Caco-2 (cell line): ENCODE data around the gene SV2B. TPM values are rescaled to one million over a fixed set of nuclear protein-coding genes. Genes with fewer than 3 reads are reported as not detected.

Experiments
- BruUV-seq: library from RNA; stranded (reverse); fragments of 400-500 nt; replicated peaks from 2 replicates; lab custom pipeline; 2021; lab: Mats Ljungman, UMichigan
- CTCF ChIA-PET: fragments of 300-600 bp; sonication (Branson Sonifier 250); formaldehyde crosslinking; loops from one replicate; lab custom pipeline; 2022; ENCODE audit warnings: antibody characterized with exemption; lab: Charles Lee
- POLR2A ChIA-PET: fragments of 300-600 bp; sonication (Branson Sonifier 250); formaldehyde crosslinking; loops from one replicate; lab custom pipeline; 2022; ENCODE audit warnings: antibody characterized with exemption; lab: Charles Lee
- DNase-seq, 2 experiments: peaks; one replicate each; pipeline versions ENCODE4 v3.0.0 to v3.0.0-alpha.2; 2020 to 2022
- H3K27me3 ChIP-seq: replicated peaks from 2 replicates; pipeline ENCODE4 v1.6.0; 2011; ENCODE audit warnings: low read length; ENCODE audit not compliant: control insufficient read depth, insufficient read depth
- H3K36me3 ChIP-seq: 2 replicates; pipeline ENCODE4 v1.5.1; 2011; ENCODE audit warnings: low read length; ENCODE audit not compliant: control insufficient read depth, insufficient read depth
- H3K4me1 ChIP-seq: fragments of 250-450 bp; sonication (Bioruptor Pico); 2 replicates; pipeline ENCODE4 v1.5.1; 2020; ENCODE audit warnings: mild to moderate bottlenecking
- H3K4me3 ChIP-seq: 2 replicates; pipeline ENCODE4 v1.5.1; 2011; ENCODE audit warnings: low read depth, mild to moderate bottlenecking, control low read depth, low read length
- H3K9me3 ChIP-seq: fragments of 250-450 bp; sonication (Bioruptor Pico); 2 replicates; pipeline ENCODE4 v1.5.1; 2020; ENCODE audit warnings: mild to moderate bottlenecking, moderate library complexity
- H3K27ac Mint-ChIP-seq: one replicate; pipeline ENCODE4 v1.8.0; 2022; ENCODE audit warnings: mixed read lengths; ENCODE audit not compliant: unreplicated experiment
- H3K27me3 Mint-ChIP-seq: one replicate; pipeline ENCODE4 v1.8.0; 2022; ENCODE audit warnings: mixed read lengths; ENCODE audit not compliant: insufficient read depth, unreplicated experiment
- H3K36me3 Mint-ChIP-seq: one replicate; pipeline ENCODE4 v1.8.0; 2022; ENCODE audit warnings: mild to moderate bottlenecking, mixed read lengths; ENCODE audit not compliant: insufficient read depth, unreplicated experiment
- H3K4me1 Mint-ChIP-seq: one replicate; pipeline ENCODE4 v1.8.0; 2022; ENCODE audit warnings: low read depth, mixed read lengths; ENCODE audit not compliant: unreplicated experiment
- H3K4me3 Mint-ChIP-seq: one replicate; pipeline ENCODE4 v1.8.0; 2022; ENCODE audit warnings: mild to moderate bottlenecking, moderate library complexity, mixed read lengths; ENCODE audit not compliant: unreplicated experiment
- H3K9me3 Mint-ChIP-seq: one replicate; pipeline ENCODE4 v1.8.0; 2022; ENCODE audit warnings: mixed read lengths; ENCODE audit not compliant: unreplicated experiment
- intact Hi-C: fragments of 100-400 bp; cut with micrococcal nuclease; formaldehyde crosslinking; loops from one replicate; pipeline ENCODE4 v1.10.0; 2022; ENCODE audit not compliant: unreplicated experiment
- total RNA-seq: library from RNA; stranded (reverse); gene quantifications from 2 replicates; pipeline ENCODE4 v1.2.3, GENCODE V29; 2022
- TF ChIP-seq, protein P1 (sequence below), 2 experiments: fragments of 200-600 bp in 1 of 2; IDR thresholded peaks; 1 replicate in 1 of 2; 2 replicates in 1 of 2; pipeline versions ENCODE4 v1.5.1 to v1.8.0; 2011 to 2022; ENCODE audit warnings: antibody characterized with exemption in 1 of 2, control low read depth in 1 of 2, inconsistent platforms in 1 of 2, low read depth in 1 of 2, low read length in 1 of 2, mild to moderate bottlenecking in 1 of 2, moderate library complexity in 1 of 2; ENCODE audit not compliant: insufficient read depth in 1 of 2, severe bottlenecking in 1 of 2, unreplicated experiment in 1 of 2

The SV2B gene
- total RNA-seq, 1 experiment from 2014 or later = not detected

DNA sequence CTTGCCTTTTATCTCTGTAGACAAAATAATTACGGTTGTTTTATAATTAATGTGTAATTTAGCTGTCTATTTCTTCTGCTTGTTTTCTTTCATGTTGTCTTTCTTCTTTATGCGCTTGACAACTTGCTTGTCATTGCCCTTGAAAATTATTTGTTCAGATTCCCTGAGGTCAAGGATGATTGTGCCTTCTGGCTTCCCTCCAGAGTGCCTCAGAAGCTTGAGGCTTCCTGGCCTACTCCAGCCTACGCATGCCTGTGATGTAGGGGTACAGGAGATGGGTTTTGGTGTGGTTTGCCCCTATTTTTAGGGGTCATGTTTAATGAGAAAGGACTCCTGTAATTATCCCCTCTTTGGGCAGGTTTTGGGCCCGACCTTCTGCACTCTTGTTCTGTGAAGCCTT is 231.5 kb downstream of the SV2B start:
- Mint-ChIP-seq H3K27me3 (peaks cover 11% of the 10 kb centered on the region), H3K27ac (no peak overlapping the region), H3K9me3 (no peaks in the 10 kb centered on the region), H3K36me3 (no peaks in the 10 kb centered on the region), H3K4me1 (no peaks in the 10 kb centered on the region), H3K4me3 (no peak overlapping the region)
- H3K9me3 ChIP-seq = no peaks in the 10 kb centered on the region
- no peak overlapping the region for H3K4me3 ChIP-seq
- no peaks in the 10 kb centered on the region for H3K4me1 ChIP-seq
- no peaks in the 10 kb centered on the region for H3K27me3 ChIP-seq
- ChIA-PET CTCF (no interaction called here), POLR2A (no interaction called here)
- TF ChIP-seq, protein P1, sequence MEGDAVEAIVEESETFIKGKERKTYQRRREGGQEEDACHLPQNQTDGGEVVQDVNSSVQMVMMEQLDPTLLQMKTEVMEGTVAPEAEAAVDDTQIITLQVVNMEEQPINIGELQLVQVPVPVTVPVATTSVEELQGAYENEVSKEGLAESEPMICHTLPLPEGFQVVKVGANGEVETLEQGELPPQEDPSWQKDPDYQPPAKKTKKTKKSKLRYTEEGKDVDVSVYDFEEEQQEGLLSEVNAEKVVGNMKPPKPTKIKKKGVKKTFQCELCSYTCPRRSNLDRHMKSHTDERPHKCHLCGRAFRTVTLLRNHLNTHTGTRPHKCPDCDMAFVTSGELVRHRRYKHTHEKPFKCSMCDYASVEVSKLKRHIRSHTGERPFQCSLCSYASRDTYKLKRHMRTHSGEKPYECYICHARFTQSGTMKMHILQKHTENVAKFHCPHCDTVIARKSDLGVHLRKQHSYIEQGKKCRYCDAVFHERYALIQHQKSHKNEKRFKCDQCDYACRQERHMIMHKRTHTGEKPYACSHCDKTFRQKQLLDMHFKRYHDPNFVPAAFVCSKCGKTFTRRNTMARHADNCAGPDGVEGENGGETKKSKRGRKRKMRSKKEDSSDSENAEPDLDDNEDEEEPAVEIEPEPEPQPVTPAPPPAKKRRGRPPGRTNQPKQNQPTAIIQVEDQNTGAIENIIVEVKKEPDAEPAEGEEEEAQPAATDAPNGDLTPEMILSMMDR (IDR thresholded peaks at IDR 0.05; ENCODE audit: insufficient read depth in 1 of 2, low read depth in 1 of 2, low read length in 1 of 2, severe bottlenecking in 1 of 2, unreplicated experiment in 1 of 2) = no peak
- BruUV-seq = no TSS peak
- intact Hi-C loops = no loop called here
- H3K36me3 ChIP-seq = no peaks in the 10 kb centered on the region
- DNase-seq = no peak

DNA sequence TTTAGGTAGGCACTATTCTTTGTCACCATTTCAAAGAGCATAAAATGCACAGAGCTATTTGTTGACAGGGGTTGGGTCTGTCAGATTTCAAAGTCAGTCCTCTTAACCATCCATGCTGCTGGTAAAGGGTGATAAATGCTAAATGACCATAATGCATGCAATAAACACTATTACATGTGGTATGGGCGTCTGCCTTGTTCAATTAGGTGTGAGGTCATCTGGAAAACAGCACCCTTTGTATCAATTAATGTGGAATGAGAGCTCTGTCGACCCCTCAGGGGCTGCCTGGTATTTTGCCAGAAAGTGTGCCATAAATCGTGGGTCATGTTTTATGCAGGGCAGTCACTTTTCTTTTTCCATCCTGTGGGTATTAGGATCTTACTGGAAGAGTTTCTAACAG is 235.6 kb downstream of the SV2B start:
- no TSS peak for BruUV-seq
- Histone ChIP-seq H3K27me3 (no peaks in the 10 kb centered on the region), H3K36me3 (no peaks in the 10 kb centered on the region), H3K4me1 (no peaks in the 10 kb centered on the region), H3K4me3 (no peak overlapping the region), H3K9me3 (no peaks in the 10 kb centered on the region)
- POLR2A ChIA-PET = no interaction called here
- peaks cover 7% of the 10 kb centered on the region for H3K27me3 Mint-ChIP-seq
- no peaks in the 10 kb centered on the region for H3K36me3 Mint-ChIP-seq
- intact Hi-C loops = no loop called here
- no peaks in the 10 kb centered on the region for H3K9me3 Mint-ChIP-seq
- CTCF ChIA-PET = no interaction called here
- H3K4me1 Mint-ChIP-seq = no peaks in the 10 kb centered on the region
- no peak overlapping the region for H3K4me3 Mint-ChIP-seq
- TF ChIP-seq, protein P1 (IDR thresholded peaks at IDR 0.05; ENCODE audit: insufficient read depth in 1 of 2, low read depth in 1 of 2, low read length in 1 of 2, severe bottlenecking in 1 of 2, unreplicated experiment in 1 of 2) = no peak
- no peak for DNase-seq
- no peak overlapping the region for H3K27ac Mint-ChIP-seq

DNA sequence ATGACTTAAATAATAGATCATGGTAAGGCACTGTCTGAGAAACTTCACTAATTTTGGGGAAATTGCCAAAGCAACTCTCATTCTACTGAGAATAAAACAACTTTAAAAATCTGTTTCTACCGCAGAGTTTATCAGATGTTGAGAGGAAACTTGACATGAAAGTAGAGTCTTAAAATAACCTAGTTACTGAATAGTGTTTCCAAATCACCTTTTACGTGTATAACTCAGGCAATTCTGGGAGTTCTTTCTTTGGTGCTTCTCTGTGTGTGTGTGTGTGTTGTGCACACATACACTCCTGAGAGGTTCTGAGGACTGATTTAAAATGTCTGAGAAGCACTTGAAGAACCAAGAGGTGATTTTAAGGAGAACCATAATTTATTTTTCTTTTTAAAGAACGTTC is 236.6 kb downstream of the SV2B start:
- no peaks in the 10 kb centered on the region for H3K4me1 Mint-ChIP-seq
- no peaks in the 10 kb centered on the region for H3K36me3 Mint-ChIP-seq
- BruUV-seq = no TSS peak
- Histone ChIP-seq H3K27me3 (no peaks in the 10 kb centered on the region), H3K4me1 (no peaks in the 10 kb centered on the region), H3K9me3 (no peaks in the 10 kb centered on the region), H3K4me3 (no peak overlapping the region), H3K36me3 (no peaks in the 10 kb centered on the region)
- DNase-seq = no peak
- intact Hi-C loops = no loop called here
- H3K27ac Mint-ChIP-seq = no peak overlapping the region
- CTCF ChIA-PET = no interaction called here
- TF ChIP-seq, protein P1 (IDR thresholded peaks at IDR 0.05; ENCODE audit: insufficient read depth in 1 of 2, low read depth in 1 of 2, low read length in 1 of 2, severe bottlenecking in 1 of 2, unreplicated experiment in 1 of 2) = no peak
- H3K4me3 Mint-ChIP-seq = no peak overlapping the region
- no peaks in the 10 kb centered on the region for H3K9me3 Mint-ChIP-seq
- POLR2A ChIA-PET = no interaction called here
- H3K27me3 Mint-ChIP-seq = peaks cover 12% of the 10 kb centered on the region
